Astrocyte of the hippocampus (primary cell): Measurements from ENCODE around the gene MAN1C1.
A peak's percentile ranks its signal among the peaks of the same experiment; 100 is the strongest.

Experiments used
- DNase-seq: peaks from one replicate; pipeline ENCODE4 v3.0.0; 2011; ENCODE audit warnings: low read depth, low spot score

The MAN1C1 gene

GRCh38 chr1:25616095-25616986, at the start of gene MAN1C1:
MAN1C1 (plus strand) TSS chr1:25616791; CDS start chr1:25617798, 1,007 bp downstream.
- peak; percentile 94 for DNase-seq

GRCh38 chr1:25567710-25568089, 48.9 kb upstream of the MAN1C1 start:
- DNase-seq = no peak

- DNase-seq = peak; percentile 71
These were observed 48.3 kb upstream of the MAN1C1 start for GRCh38 chr1:25568090-25568833.

- peak; percentile 88 for DNase-seq
These were observed 47.6 kb upstream of the MAN1C1 start for GRCh38 chr1:25568834-25569596.

- peak; percentile 54 for DNase-seq
These were observed 46.8 kb upstream of the MAN1C1 start for GRCh38 chr1:25569597-25570396.

GRCh38 chr1:25570798-25571521, 45.6 kb upstream of the MAN1C1 start:
- no peak for DNase-seq

- no peak for DNase-seq
These were observed 45.0 kb upstream of the MAN1C1 start for GRCh38 chr1:25571522-25571970.

GRCh38 chr1:25572107-25572506, 44.5 kb upstream of the MAN1C1 start:
- DNase-seq = no peak

GRCh38 chr1:25572708-25573590, 43.6 kb upstream of the MAN1C1 start:
- peak; percentile 73 for DNase-seq

GRCh38 chr1:25573591-25573930, 43.0 kb upstream of the MAN1C1 start:
- no peak for DNase-seq

GRCh38 chr1:25573961-25574360, 42.6 kb upstream of the MAN1C1 start:
- no peak for DNase-seq

GRCh38 chr1:25575191-25575590, 41.4 kb upstream of the MAN1C1 start:
- no peak for DNase-seq

- DNase-seq = no peak
These were observed 40.0 kb upstream of the MAN1C1 start for GRCh38 chr1:25576459-25577133.

- DNase-seq = no peak
These were observed 39.3 kb upstream of the MAN1C1 start for GRCh38 chr1:25577134-25577920.

- no peak for DNase-seq
These were observed 37.0 kb upstream of the MAN1C1 start for GRCh38 chr1:25579292-25580252.

GRCh38 chr1:25580927-25581326, 35.7 kb upstream of the MAN1C1 start:
- no peak for DNase-seq

GRCh38 chr1:25581764-25582163, 34.8 kb upstream of the MAN1C1 start:
- DNase-seq = no peak
